Fibroblast of lung (primary cell): Measurements from ENCODE around the gene C22orf15. TPM values are rescaled to one million over a fixed set of nuclear protein-coding genes. Genes with fewer than 3 reads are reported as not detected.

Experiments
- DNase-seq, 2 donors: peaks; one replicate each; pipeline versions ENCODE4 v3.0.0 to v3.0.0-alpha.2; 2010; ENCODE audit warnings: low read depth in 2 of 2
- H2AFZ ChIP-seq: 2 replicates; pipeline ENCODE4 v1.5.1; 2012; ENCODE audit warnings: low read length, control low read depth, inconsistent platforms
- H3K27ac ChIP-seq: 2 replicates; pipeline ENCODE4 v1.5.1; 2011; ENCODE audit warnings: low read length, control low read depth; ENCODE audit not compliant: insufficient read depth
- H3K27me3 ChIP-seq: 2 replicates; pipeline ENCODE4 v1.5.1; 2011; ENCODE audit warnings: mild to moderate bottlenecking, low read length; ENCODE audit not compliant: control insufficient read depth, insufficient read depth
- H3K36me3 ChIP-seq: 2 replicates; pipeline ENCODE4 v1.5.1; 2011; ENCODE audit warnings: low read length; ENCODE audit not compliant: control insufficient read depth, insufficient read depth
- H3K4me1 ChIP-seq: 2 replicates; pipeline ENCODE4 v1.5.1; 2011; ENCODE audit warnings: low read length; ENCODE audit not compliant: control insufficient read depth, insufficient read depth; ENCODE audit errors: extremely low read depth
- H3K4me2 ChIP-seq: 2 replicates; pipeline ENCODE4 v1.5.1; 2011; ENCODE audit warnings: low read length, control low read depth; ENCODE audit not compliant: insufficient read depth; ENCODE audit errors: extremely low read depth
- H3K4me3 ChIP-seq, 4 experiments: fragments of 200-600 bp in 1 of 4; sonication (generic) in 1 of 4; replicated peaks in 1 of 4; 2 replicates each; pipeline ENCODE4 v1.5.1; 2011 to 2016; ENCODE audit warnings: low read length in 4 of 4, low read depth in 3 of 4, mild to moderate bottlenecking in 3 of 4, control low read depth in 2 of 4, inconsistent platforms in 1 of 4, mixed read lengths in 1 of 4; ENCODE audit not compliant: insufficient read depth in 1 of 4; ENCODE audit errors: control extremely low read depth in 1 of 4
- H3K79me2 ChIP-seq: 2 replicates; pipeline ENCODE4 v1.5.1; 2012; ENCODE audit warnings: mild to moderate bottlenecking, low read length, inconsistent platforms; ENCODE audit not compliant: control insufficient read depth, insufficient read depth
- H3K9ac ChIP-seq: 2 replicates; pipeline ENCODE4 v1.5.1; 2011; ENCODE audit warnings: mild to moderate bottlenecking, low read length, control low read depth; ENCODE audit not compliant: insufficient read depth
- H3K9me3 ChIP-seq: 2 replicates; pipeline ENCODE4 v1.5.1; 2012; ENCODE audit warnings: low read depth, low read length; ENCODE audit not compliant: control insufficient read depth, insufficient read depth
- H4K20me1 ChIP-seq: 2 replicates; pipeline ENCODE4 v1.5.1; 2011; ENCODE audit warnings: low read length; ENCODE audit not compliant: control insufficient read depth, insufficient read depth; ENCODE audit errors: extremely low read depth
- EZH2 ChIP-seq: IDR thresholded peaks from 2 replicates; pipeline ENCODE4 v1.5.1; 2012; ENCODE audit warnings: low read length, control low read depth, mild to moderate bottlenecking; ENCODE audit errors: missing control alignments
- polyA plus RNA-seq, 2 donors: library from polyadenylated mRNA; depleted of rRNA in 1 of 2; stranded (reverse) in 1 of 2; unstranded in 1 of 2; fragments of >200 nt; gene quantifications; 2 replicates each; pipeline ENCODE4 v1.2.1, GENCODE V29; 2011 to 2012; ENCODE audit warnings: missing spikeins in 1 of 2
- total RNA-seq: library from RNA; depleted of rRNA; stranded (reverse); fragments of >200 nt; gene quantifications from 2 replicates; pipeline ENCODE4 v1.2.1, GENCODE V29; 2014
- TF ChIP-seq, protein P1 (sequence below), 2 donors: IDR thresholded peaks in 1 of 2; conservative IDR thresholded peaks in 1 of 2; 1 replicate in 1 of 2; 2 replicates in 1 of 2; pipeline ENCODE4 v1.5.1; 2011 to 2012; ENCODE audit warnings: low read length in 2 of 2, control low read depth in 1 of 2, inconsistent platforms in 1 of 2, low read depth in 1 of 2, mild to moderate bottlenecking in 1 of 2

Gene C22orf15
- total and polyA plus RNA-seq, 2 donors (not counting 1 experiment from before 2014, with no cell fraction given) = 1.4 to 2.5 TPM

DNA sequence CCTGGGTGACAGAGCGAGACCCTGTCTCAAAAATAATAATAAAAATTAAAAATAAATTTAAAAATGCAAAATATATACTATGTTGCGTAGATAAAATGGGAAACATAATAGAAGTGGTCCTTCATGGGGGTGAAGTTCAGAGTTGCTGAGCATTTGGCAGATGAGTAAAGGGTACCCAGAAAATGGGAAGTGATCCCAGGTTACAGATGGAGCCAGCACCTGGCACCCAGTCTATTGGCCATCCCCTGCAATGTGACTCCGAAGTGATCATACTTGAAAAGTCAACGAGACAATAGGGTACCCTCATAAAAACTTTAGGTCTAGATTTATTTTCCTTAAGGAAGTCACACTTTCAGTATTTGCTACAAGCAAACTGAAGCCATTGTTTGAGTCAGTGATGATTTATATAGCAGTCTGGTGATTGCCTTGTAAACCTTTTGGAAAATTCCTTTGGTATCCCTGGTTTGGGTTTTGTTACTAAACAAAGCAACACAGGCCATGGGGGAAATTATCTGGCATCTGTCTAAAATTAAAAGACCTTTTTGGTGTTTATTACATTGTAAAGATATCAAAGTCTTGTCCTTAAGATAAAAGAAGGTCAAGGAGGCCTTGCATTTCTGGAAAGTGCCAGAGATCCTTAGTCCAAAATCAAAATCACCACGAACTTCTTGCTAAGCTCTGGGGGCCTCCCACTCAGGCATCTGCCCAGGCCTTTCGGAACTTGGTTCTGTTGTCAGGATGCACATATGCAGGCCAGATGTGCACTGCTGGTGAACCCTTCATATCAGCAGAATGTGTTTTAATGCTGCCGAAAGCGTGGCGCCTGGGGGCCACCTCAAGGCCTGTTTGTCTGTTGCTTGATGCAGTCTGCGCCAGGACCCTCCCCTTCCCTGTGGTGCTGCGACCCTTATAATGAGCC, 28.3 kb downstream of the C22orf15 start:
- H3K4me3 ChIP-seq = no peak overlapping the region
- peaks cover 4% of the 10 kb centered on the region for H3K36me3 ChIP-seq
- no peak overlapping the region for H2AFZ ChIP-seq
- peaks cover 12% of the 10 kb centered on the region for H3K4me1 ChIP-seq
- peak overlapping the region; percentile 60 for H3K4me2 ChIP-seq
- H3K27ac ChIP-seq = peak overlapping the region; percentile 63
- H3K9ac ChIP-seq = no peak overlapping the region
- H3K27me3 ChIP-seq = no peaks in the 10 kb centered on the region
- DNase-seq = peak; percentile 45 to 78
- TF ChIP-seq EZH2 = no peak
- TF ChIP-seq, protein P1, sequence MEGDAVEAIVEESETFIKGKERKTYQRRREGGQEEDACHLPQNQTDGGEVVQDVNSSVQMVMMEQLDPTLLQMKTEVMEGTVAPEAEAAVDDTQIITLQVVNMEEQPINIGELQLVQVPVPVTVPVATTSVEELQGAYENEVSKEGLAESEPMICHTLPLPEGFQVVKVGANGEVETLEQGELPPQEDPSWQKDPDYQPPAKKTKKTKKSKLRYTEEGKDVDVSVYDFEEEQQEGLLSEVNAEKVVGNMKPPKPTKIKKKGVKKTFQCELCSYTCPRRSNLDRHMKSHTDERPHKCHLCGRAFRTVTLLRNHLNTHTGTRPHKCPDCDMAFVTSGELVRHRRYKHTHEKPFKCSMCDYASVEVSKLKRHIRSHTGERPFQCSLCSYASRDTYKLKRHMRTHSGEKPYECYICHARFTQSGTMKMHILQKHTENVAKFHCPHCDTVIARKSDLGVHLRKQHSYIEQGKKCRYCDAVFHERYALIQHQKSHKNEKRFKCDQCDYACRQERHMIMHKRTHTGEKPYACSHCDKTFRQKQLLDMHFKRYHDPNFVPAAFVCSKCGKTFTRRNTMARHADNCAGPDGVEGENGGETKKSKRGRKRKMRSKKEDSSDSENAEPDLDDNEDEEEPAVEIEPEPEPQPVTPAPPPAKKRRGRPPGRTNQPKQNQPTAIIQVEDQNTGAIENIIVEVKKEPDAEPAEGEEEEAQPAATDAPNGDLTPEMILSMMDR (conservative IDR thresholded peaks at IDR 0.05 in 1 of 2, IDR thresholded peaks at IDR 0.05 in 1 of 2; ENCODE audit: low read depth in 1 of 2, low read length in 2 of 2) = no peak
- H4K20me1 ChIP-seq = no peaks in the 10 kb centered on the region
- no peaks in the 10 kb centered on the region for H3K9me3 ChIP-seq
- H3K79me2 ChIP-seq = peaks cover 52% of the 10 kb centered on the region

DNA sequence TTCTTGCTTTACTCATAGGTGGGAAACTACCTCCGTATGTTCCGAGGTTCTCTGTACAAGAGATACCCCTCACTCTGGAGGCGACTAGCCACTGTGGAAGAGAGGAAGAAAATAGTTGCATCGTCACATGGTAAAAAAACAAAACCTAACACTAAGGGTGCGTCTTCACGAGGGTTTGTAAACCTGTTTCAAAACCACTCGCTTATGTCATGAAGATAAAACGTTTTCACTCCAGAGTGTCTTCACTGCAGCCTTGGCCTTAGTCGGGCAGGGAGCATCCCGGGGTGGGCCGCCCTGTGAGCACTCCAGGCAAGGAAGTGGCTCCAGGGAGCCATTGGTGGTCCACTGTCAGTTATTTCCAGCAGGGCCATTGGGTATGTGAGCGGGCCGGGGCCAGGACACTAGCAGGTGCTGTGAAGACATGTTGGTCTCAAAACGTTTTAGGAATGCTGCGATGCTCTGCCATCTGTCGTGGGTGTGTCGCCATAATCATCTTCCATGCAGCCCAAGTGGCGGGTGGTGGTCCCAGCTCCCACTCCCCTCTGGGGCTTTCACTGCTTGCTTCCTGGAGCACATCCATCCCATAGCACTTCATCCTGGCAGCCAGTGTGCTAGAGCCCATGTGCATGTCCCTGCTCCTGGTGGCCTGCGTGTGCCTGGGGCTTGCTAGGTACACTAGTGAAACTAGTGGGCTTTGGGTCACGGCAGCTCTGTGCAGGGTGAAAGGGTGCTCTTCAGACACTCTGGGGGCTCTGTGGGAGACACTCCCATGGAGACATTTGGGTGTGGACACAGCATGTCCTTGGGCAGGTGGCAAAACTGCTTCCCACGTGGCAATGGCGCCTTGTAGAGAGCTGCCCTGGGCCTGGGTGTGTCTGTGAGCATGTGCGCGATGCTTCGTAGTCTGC, 29.2 kb downstream of the C22orf15 start:
- Histone ChIP-seq H3K27ac (peak overlapping the region; percentile 63), H3K79me2 (peaks cover 52% of the 10 kb centered on the region), H3K4me2 (peak overlapping the region; percentile 60), H3K4me3 (no peak overlapping the region), H4K20me1 (no peaks in the 10 kb centered on the region), H3K9me3 (no peaks in the 10 kb centered on the region), H3K9ac (no peak overlapping the region), H3K27me3 (no peaks in the 10 kb centered on the region), H3K4me1 (peaks cover 7% of the 10 kb centered on the region), H3K36me3 (peaks cover 7% of the 10 kb centered on the region), H2AFZ (no peak overlapping the region)
- TF ChIP-seq, protein P1 (conservative IDR thresholded peaks at IDR 0.05 in 1 of 2, IDR thresholded peaks at IDR 0.05 in 1 of 2; ENCODE audit: low read depth in 1 of 2, low read length in 2 of 2) = no peak
- no peak for TF ChIP-seq EZH2
- no peak for DNase-seq

DNA sequence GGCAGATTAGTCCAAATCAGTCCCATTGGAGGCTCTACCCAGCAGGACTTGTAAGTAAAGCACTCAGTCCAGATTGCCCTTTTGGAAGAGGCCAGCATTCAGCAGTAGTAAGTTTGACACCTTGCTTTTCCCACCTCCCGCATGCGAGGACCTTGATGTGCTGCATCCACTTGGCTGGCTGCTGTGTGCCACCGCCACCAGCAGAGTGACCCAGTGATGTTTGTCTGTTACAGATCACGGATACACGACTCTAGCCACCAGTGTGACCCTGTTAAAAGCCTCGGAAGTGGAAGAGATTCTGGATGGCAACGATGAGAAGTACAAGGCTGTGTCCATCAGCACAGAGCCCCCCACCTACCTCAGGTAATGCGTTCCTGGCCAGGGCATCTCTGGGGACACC, 30.5 kb downstream of the C22orf15 start:
- Histone ChIP-seq H4K20me1 (no peaks in the 10 kb centered on the region), H3K4me1 (peaks cover 7% of the 10 kb centered on the region), H3K9ac (no peak overlapping the region), H3K9me3 (no peaks in the 10 kb centered on the region), H3K79me2 (peaks cover 42% of the 10 kb centered on the region), H3K27ac (no peak overlapping the region), H3K27me3 (no peaks in the 10 kb centered on the region), H2AFZ (no peak overlapping the region), H3K36me3 (peaks cover 8% of the 10 kb centered on the region), H3K4me2 (no peak overlapping the region), H3K4me3 (no peak overlapping the region)
- DNase-seq = no peak
- TF ChIP-seq, protein P1 (conservative IDR thresholded peaks at IDR 0.05 in 1 of 2, IDR thresholded peaks at IDR 0.05 in 1 of 2; ENCODE audit: low read depth in 1 of 2, low read length in 2 of 2) = no peak
- TF ChIP-seq EZH2 = no peak
